Measurements from ENCODE around the gene USP11.
A peak's percentile ranks its signal among the peaks of the same experiment; 100 is the strongest.

The USP11 gene

GRCh38 chrX:47193475-47194193 is 39.2 kb upstream of the USP11 start, which contains the start of gene UBA1:
Gene UBA1 (plus strand): TSS chrX:47193829. CDS start chrX:47198803, 4,974 bp downstream.
- H3K9me3 ChIP-seq (ENCODE audit: insufficient read depth, low read length, severe bottlenecking) = no peaks in the 10 kb centered on the region
- H3K27me3 ChIP-seq (ENCODE audit: insufficient read depth, low read length, poor library complexity) = no peaks in the 10 kb centered on the region
- peak within 1 kb of the TSS; percentile 71 to 87 for H3K4me3 ChIP-seq (ENCODE audit: low read depth in 1 of 2, low read length in 2 of 2)
- H3K79me2 ChIP-seq (ENCODE audit: insufficient read depth, low read length) = peaks cover 67% of the 10 kb centered on the region
- H3K27ac ChIP-seq (ENCODE audit: low read length) = peak within 1 kb of the TSS; percentile 90
- peak within 1 kb of the TSS; percentile 93 for H3K9ac ChIP-seq (ENCODE audit: low read depth, low read length)
- ATAC-seq (ENCODE audit: insufficient read depth, low read depth) (peak; percentile 71), DNase-seq (peak; percentile 93)
- peaks cover 64% of the 10 kb centered on the region for H3K4me1 ChIP-seq (ENCODE audit: insufficient read depth, low read length)
- H3K4me2 ChIP-seq (ENCODE audit: insufficient read depth, low read length) = peak within 1 kb of the TSS; percentile 89
- H3K36me3 ChIP-seq (ENCODE audit: insufficient read depth, low read length) = peaks cover 33% of the 10 kb centered on the region
- peaks cover 30% of the 10 kb centered on the region for H4K20me1 ChIP-seq (ENCODE audit: insufficient read depth, low read length)
- peak within 1 kb of the TSS; percentile 74 for H2AFZ ChIP-seq (ENCODE audit: low read depth, low read length)
- TF ChIP-seq, protein P1, sequence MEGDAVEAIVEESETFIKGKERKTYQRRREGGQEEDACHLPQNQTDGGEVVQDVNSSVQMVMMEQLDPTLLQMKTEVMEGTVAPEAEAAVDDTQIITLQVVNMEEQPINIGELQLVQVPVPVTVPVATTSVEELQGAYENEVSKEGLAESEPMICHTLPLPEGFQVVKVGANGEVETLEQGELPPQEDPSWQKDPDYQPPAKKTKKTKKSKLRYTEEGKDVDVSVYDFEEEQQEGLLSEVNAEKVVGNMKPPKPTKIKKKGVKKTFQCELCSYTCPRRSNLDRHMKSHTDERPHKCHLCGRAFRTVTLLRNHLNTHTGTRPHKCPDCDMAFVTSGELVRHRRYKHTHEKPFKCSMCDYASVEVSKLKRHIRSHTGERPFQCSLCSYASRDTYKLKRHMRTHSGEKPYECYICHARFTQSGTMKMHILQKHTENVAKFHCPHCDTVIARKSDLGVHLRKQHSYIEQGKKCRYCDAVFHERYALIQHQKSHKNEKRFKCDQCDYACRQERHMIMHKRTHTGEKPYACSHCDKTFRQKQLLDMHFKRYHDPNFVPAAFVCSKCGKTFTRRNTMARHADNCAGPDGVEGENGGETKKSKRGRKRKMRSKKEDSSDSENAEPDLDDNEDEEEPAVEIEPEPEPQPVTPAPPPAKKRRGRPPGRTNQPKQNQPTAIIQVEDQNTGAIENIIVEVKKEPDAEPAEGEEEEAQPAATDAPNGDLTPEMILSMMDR (IDR thresholded peaks at IDR 0.05; ENCODE audit: borderline replicate concordance, extremely low read depth, low read length, poor library complexity, severe bottlenecking) = peak; percentile 84
- TF ChIP-seq EZH2 (IDR thresholded peaks at IDR 0.05; ENCODE audit: borderline replicate concordance, low read depth, low read length, severe bottlenecking) = no peak

DNA sequence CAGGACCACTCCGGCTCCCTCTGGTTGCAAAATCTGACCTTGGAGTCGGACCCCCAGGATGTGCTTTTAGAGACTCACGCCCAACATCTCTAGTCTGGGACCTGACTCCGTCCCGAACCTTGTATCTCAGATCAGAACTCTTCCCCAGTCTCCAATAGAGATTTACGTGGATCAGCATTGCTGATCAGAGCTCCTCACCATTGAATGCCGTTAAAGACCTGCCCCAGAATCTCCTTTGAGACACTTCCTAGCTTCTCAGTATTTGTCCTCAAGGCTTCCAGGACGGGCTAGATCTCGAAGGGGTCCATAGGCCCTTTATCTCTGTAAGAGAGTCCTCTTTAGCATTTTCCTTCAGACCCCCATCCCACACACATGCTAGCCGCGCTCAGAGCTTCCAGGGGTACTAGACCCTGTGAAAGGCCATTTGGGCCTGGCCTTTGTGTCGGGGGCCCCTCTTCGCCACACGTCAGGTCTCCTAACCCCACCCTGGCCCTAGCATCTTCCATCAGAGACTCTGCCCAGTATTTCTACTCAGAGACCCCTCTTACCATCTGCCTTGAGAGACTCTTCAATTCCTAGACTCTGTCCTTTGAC is 38.5 kb upstream of the USP11 start:
- peak overlapping the region; percentile 83 for H3K4me2 ChIP-seq (ENCODE audit: insufficient read depth, low read length)
- H3K27ac ChIP-seq (ENCODE audit: low read length) = peak overlapping the region; percentile 90
- TF ChIP-seq, protein P1 (IDR thresholded peaks at IDR 0.05; ENCODE audit: borderline replicate concordance, extremely low read depth, low read length, poor library complexity, severe bottlenecking) = no peak
- TF ChIP-seq EZH2 (IDR thresholded peaks at IDR 0.05; ENCODE audit: borderline replicate concordance, low read depth, low read length, severe bottlenecking) = no peak
- no peaks in the 10 kb centered on the region for H3K27me3 ChIP-seq (ENCODE audit: insufficient read depth, low read length, poor library complexity)
- H2AFZ ChIP-seq (ENCODE audit: low read depth, low read length) = peak overlapping the region; percentile 74
- DNase-seq (no peak), ATAC-seq (ENCODE audit: insufficient read depth, low read depth) (no peak)
- H3K79me2 ChIP-seq (ENCODE audit: insufficient read depth, low read length) = peaks cover 73% of the 10 kb centered on the region
- H3K4me3 ChIP-seq (ENCODE audit: low read depth in 1 of 2, low read length in 2 of 2) = peak overlapping the region; percentile 71 to 87
- H3K9me3 ChIP-seq (ENCODE audit: insufficient read depth, low read length, severe bottlenecking) = no peaks in the 10 kb centered on the region
- H4K20me1 ChIP-seq (ENCODE audit: insufficient read depth, low read length) = peaks cover 34% of the 10 kb centered on the region
- peaks cover 39% of the 10 kb centered on the region for H3K36me3 ChIP-seq (ENCODE audit: insufficient read depth, low read length)
- peaks cover 64% of the 10 kb centered on the region for H3K4me1 ChIP-seq (ENCODE audit: insufficient read depth, low read length)
- H3K9ac ChIP-seq (ENCODE audit: low read depth, low read length) = peak overlapping the region; percentile 93

GRCh38 chrX:47196098-47196497 is 36.7 kb upstream of the USP11 start:
- H3K36me3 ChIP-seq (ENCODE audit: insufficient read depth, low read length) = peaks cover 55% of the 10 kb centered on the region
- peaks cover 55% of the 10 kb centered on the region for H3K4me1 ChIP-seq (ENCODE audit: insufficient read depth, low read length)
- H3K79me2 ChIP-seq (ENCODE audit: insufficient read depth, low read length) = peaks cover 76% of the 10 kb centered on the region
- H3K9ac ChIP-seq (ENCODE audit: low read depth, low read length) = peak overlapping the region; percentile 93
- peak overlapping the region in 1 of 2 experiments; percentile 29; a peak in 2 of 4 replicates for H3K4me3 ChIP-seq (ENCODE audit: low read depth in 1 of 2, low read length in 2 of 2)
- DNase-seq = no peak
- no peak for TF ChIP-seq EZH2 (IDR thresholded peaks at IDR 0.05; ENCODE audit: borderline replicate concordance, low read depth, low read length, severe bottlenecking)
- TF ChIP-seq, protein P1 (IDR thresholded peaks at IDR 0.05; ENCODE audit: borderline replicate concordance, extremely low read depth, low read length, poor library complexity, severe bottlenecking) = no peak
- no peaks in the 10 kb centered on the region for H3K9me3 ChIP-seq (ENCODE audit: insufficient read depth, low read length, severe bottlenecking)
- peaks cover 41% of the 10 kb centered on the region for H4K20me1 ChIP-seq (ENCODE audit: insufficient read depth, low read length)
- no peak for ATAC-seq (ENCODE audit: insufficient read depth, low read depth)
- no peaks in the 10 kb centered on the region for H3K27me3 ChIP-seq (ENCODE audit: insufficient read depth, low read length, poor library complexity)
- peak overlapping the region; percentile 49 for H3K27ac ChIP-seq (ENCODE audit: low read length)
- peak overlapping the region; percentile 83 for H3K4me2 ChIP-seq (ENCODE audit: insufficient read depth, low read length)
- no peak overlapping the region for H2AFZ ChIP-seq (ENCODE audit: low read depth, low read length)
